GM10248 (cell line): ENCODE measurements around the gene IL34.

ENCODE experiments used
- CTCF ChIA-PET: fragments of 300-600 bp; sonication (Branson Sonifier 250); formaldehyde crosslinking; extraction: SDS; loops from one replicate; lab custom pipeline; 2021; ENCODE audit warnings: antibody characterized with exemption; lab: Yijun Ruan, JAX
- POLR2A ChIA-PET: fragments of 350-650 bp; sonication (Branson Sonifier 250); formaldehyde crosslinking; extraction: SDS; loops from one replicate; lab custom pipeline; 2020; ENCODE audit warnings: antibody characterized with exemption; lab: Yijun Ruan, JAX
- DNase-seq: peaks from one replicate; pipeline ENCODE4 v3.0.0; 2012; ENCODE audit errors: extremely low spot score
- CTCF ChIP-seq: IDR thresholded peaks from 2 replicates; pipeline ENCODE4 v1.5.1; 2012; ENCODE audit warnings: mild to moderate bottlenecking, low read depth; ENCODE audit errors: extremely low read depth, missing control alignments, control extremely low read depth

Gene IL34

GRCh38 chr16:70698901-70699300, 52.5 kb downstream of the IL34 start:
- TF ChIP-seq CTCF: no peak
- ChIA-PET POLR2A (no interaction called here), CTCF (no interaction called here)
- DNase-seq: no peak

GRCh38 chr16:70699696-70700095, 53.3 kb downstream of the IL34 start:
- ChIA-PET CTCF (interaction anchor here (1.4 kb wide), 1 partner anchor 71 kb away, joined by 4 read pairs; no protein-coding TSS in a partner anchor), POLR2A (no interaction called here)
- no peak for DNase-seq
- no peak for TF ChIP-seq CTCF

GRCh38 chr16:70700101-70701020, 54.0 kb downstream of the IL34 start:
- CTCF ChIA-PET: interaction anchor here (1.4 kb wide), 1 partner anchor 71 kb away, joined by 4 read pairs; no protein-coding TSS in a partner anchor
- no peak for TF ChIP-seq CTCF
- no peak for DNase-seq
- POLR2A ChIA-PET: no interaction called here

GRCh38 chr16:70701036-70701435, 54.7 kb downstream of the IL34 start:
- TF ChIP-seq CTCF: no peak
- CTCF ChIA-PET: no interaction called here

GRCh38 chr16:70701596-70701995, 55.2 kb downstream of the IL34 start:
- TF ChIP-seq CTCF: no peak
- POLR2A ChIA-PET: no interaction called here
- CTCF ChIA-PET: no interaction called here
- no peak for DNase-seq

More at GRCh38 chr16:70701036-70701435, 54.7 kb downstream of the IL34 start:
- POLR2A ChIA-PET: no interaction called here
- DNase-seq: no peak

- CTCF ChIA-PET: no interaction called here
- DNase-seq: no peak
These were observed 55.6 kb downstream of the IL34 start for GRCh38 chr16:70701998-70702397.

More at GRCh38 chr16:70701998-70702397, 55.6 kb downstream of the IL34 start:
- TF ChIP-seq CTCF: no peak
- POLR2A ChIA-PET: no interaction called here
